Activated CD8-positive, alpha-beta memory T cell treated with anti-CD3 and anti-CD28 coated beads, Interleukin-2, amount 50 U/mL, for 24 hours (primary cell): ENCODE results near the gene STAT5A.
A peak's percentile ranks its signal among the peaks of the same experiment; 100 is the strongest.
"Not testable (repeated sequence)": the region's sequence is repeated elsewhere in the genome, so short reads cannot be mapped to it uniquely, and the experiment has no call there.

ENCODE experiments used
- DNase-seq: peaks from one replicate; pipeline ENCODE4 v3.0.0-alpha.2; 2020; ENCODE audit errors: extremely low read depth

STAT5A gene

GRCh38 chr17:42287977-42288802 lies at the start of gene STAT5A:
TSS of gene STAT5A (plus strand) at chr17:42288498. CDS start at chr17:42289412, 914 bp downstream.
- no peak for DNase-seq

GRCh38 chr17:42239576-42239975 lies 48.7 kb upstream of the STAT5A start:
- not testable (repeated sequence) for DNase-seq

GRCh38 chr17:42240201-42240600 lies 48.1 kb upstream of the STAT5A start:
- DNase-seq: no peak

GRCh38 chr17:42240863-42241262 lies 47.4 kb upstream of the STAT5A start:
- not testable (repeated sequence) for DNase-seq

- no peak for DNase-seq
Measured at GRCh38 chr17:42241871-42242270, 46.4 kb upstream of the STAT5A start.

GRCh38 chr17:42243493-42243982 lies 44.8 kb upstream of the STAT5A start:
- no peak for DNase-seq

GRCh38 chr17:42244116-42244515 lies 44.2 kb upstream of the STAT5A start:
- not testable (repeated sequence) for DNase-seq

GRCh38 chr17:42245183-42245582 lies 43.1 kb upstream of the STAT5A start:
- not testable (repeated sequence) for DNase-seq

GRCh38 chr17:42246515-42246914 lies 41.8 kb upstream of the STAT5A start:
- no peak for DNase-seq

- DNase-seq: no peak
Measured at GRCh38 chr17:42247734-42248133, 40.6 kb upstream of the STAT5A start.

GRCh38 chr17:42248351-42249179 lies 39.7 kb upstream of the STAT5A start:
- peak; percentile 64 for DNase-seq

GRCh38 chr17:42249681-42250446 lies 38.4 kb upstream of the STAT5A start:
- no peak for DNase-seq

- DNase-seq: no peak
Measured at GRCh38 chr17:42251115-42251514, 37.2 kb upstream of the STAT5A start.

GRCh38 chr17:42252597-42253550 lies 35.4 kb upstream of the STAT5A start:
- no peak for DNase-seq

- no peak for DNase-seq
Measured at GRCh38 chr17:42253578-42253977, 34.7 kb upstream of the STAT5A start.

GRCh38 chr17:42255445-42255844 lies 32.9 kb upstream of the STAT5A start:
- DNase-seq: no peak

GRCh38 chr17:42260318-42260717 lies 28.0 kb upstream of the STAT5A start:
- no peak for DNase-seq

GRCh38 chr17:42264366-42264765 lies 23.9 kb upstream of the STAT5A start:
- not testable (repeated sequence) for DNase-seq

- DNase-seq: no peak
Measured at GRCh38 chr17:42266462-42266861, 21.8 kb upstream of the STAT5A start.

GRCh38 chr17:42266918-42267766 lies 21.2 kb upstream of the STAT5A start:
- DNase-seq: no peak
